ENCODE results near the gene FSTL4.

Gene FSTL4

GRCh38 chr5:133474851-133475590 lies 137.3 kb downstream of the FSTL4 start:
- no peak for DNase-seq

GRCh38 chr5:133473291-133473690 lies 139.1 kb downstream of the FSTL4 start:
- DNase-seq, result no peak

- no peak for DNase-seq
Measured at GRCh38 chr5:133472829-133473228, 139.5 kb downstream of the FSTL4 start.

DNA sequence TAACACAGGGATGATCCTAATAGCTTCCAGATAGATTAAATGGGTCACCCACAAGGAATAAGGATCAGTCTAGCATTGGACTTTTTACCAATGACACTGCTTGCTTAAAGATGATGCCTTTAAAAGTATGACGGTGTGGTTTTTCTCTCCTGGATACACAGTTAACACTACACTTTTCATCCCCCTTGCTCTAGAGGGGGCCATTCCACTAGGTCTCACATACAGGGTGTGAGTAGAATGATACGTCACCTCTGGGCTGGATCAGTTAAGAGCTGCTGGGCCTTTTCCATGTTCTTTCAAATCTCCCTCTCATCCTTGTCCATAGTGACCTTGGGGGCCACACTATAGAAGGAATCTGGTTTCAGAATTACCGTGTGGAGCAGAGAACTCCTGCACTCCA lies 140.6 kb downstream of the FSTL4 start:
- no peak for DNase-seq

GRCh38 chr5:133470841-133471240 lies 141.5 kb downstream of the FSTL4 start:
- DNase-seq, result no peak

GRCh38 chr5:133469846-133470245 lies 142.5 kb downstream of the FSTL4 start:
- no peak for DNase-seq

- no peak for DNase-seq
Measured at GRCh38 chr5:133469252-133469651, 143.1 kb downstream of the FSTL4 start.

DNA sequence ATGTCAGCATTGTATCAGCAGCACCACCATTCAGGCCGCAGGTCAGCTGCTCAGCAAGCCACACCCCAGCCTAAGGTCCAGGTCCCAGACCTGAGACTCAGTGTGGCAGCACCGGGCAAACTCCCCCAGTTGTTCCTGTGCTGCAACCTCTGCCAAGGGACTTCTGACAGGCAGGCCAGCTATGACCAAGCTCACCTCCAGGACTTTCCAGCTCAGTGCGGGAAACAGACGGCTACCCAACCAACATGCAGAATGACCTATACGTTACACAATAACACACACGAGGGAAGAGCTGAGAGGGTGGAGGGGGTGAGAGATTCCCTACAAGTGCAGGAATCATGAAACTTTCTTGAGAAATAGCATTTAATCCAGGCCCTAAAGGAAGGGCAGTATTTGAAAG lies 143.7 kb downstream of the FSTL4 start:
- DNase-seq, result no peak

- peak; percentile 1 for DNase-seq
Measured at GRCh38 chr5:133467826-133468463, 144.4 kb downstream of the FSTL4 start.

GRCh38 chr5:133467335-133467779 lies 145.0 kb downstream of the FSTL4 start:
- no peak for DNase-seq

DNA sequence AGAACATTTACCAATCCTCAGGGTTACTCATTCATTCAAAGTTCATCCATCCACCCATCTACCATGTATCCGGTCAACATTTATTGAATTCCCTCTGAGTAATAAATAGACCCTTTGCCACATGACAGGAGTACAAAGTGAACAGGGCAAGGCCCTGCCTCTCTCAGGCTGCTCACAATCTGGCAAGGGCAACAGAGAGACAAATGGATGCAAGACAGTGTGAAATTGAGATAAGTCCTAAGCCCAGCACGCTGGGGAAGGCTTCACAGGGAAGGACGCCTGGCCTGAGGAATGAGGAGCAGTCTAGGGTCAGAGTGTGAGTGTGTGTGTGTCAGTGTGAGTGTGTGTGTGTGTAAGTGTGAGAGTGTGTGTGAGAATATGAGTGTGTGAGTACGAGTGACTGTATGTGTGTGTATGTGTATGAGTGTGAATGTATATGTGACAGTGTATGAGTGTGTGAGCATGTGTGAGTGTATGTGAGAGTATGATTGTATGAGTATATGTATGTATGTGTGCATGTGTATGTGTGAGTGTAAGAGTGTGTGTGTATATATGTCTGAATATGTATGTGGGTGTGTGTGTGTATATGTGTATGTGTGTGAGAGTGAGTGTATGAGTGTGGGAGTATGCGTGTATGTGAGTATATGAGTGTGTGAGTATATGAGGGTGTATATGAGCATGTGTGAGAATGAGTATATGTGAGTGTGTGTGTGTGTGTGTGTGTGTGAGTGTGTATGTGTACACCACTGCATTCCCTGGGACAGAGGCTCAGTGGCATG lies 145.6 kb downstream of the FSTL4 start:
- DNase-seq, result no peak

- no peak for DNase-seq
Measured at GRCh38 chr5:133464013-133464412, 148.3 kb downstream of the FSTL4 start.

DNA sequence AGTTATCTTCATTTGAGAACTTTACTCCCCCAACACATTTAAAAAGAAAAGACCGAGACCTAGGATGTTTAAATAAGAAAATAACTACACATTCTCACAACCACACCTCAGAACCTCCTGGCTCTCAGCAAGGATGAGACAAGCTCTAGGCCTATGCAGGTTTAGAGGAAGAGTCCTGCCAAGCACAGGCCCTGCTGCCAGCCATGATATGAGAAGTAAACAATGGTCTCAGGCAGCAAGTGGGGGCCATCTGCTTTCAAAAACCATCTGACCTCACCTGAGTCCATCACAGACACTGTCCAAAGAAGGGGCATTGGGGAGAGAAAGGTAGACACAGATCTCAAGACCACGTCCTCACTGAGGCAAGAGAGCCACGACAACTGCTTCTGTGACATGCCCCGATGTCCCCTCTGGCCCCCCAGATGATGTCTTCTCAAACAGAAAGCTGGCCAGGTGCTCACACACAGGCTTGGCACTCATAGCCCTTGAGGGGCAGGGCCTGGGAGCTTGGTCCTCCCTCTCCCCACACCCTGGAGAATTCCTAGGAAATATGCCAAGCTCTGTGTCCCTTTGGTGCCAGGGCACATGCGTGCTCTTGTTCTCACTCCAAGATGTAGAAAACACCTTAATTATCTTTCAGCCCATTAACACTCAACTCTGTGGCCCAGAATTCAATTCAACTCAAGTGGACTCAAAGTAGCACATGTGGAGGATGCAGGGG lies 150.4 kb downstream of the FSTL4 start:
- no peak for DNase-seq

GRCh38 chr5:133460172-133460758 lies 152.1 kb downstream of the FSTL4 start:
- peak; percentile 1 for DNase-seq

- DNase-seq, result no peak
Measured at GRCh38 chr5:133459474-133460160, 152.7 kb downstream of the FSTL4 start.

- DNase-seq, result no peak
Measured at GRCh38 chr5:133458435-133458834, 153.9 kb downstream of the FSTL4 start.

DNA sequence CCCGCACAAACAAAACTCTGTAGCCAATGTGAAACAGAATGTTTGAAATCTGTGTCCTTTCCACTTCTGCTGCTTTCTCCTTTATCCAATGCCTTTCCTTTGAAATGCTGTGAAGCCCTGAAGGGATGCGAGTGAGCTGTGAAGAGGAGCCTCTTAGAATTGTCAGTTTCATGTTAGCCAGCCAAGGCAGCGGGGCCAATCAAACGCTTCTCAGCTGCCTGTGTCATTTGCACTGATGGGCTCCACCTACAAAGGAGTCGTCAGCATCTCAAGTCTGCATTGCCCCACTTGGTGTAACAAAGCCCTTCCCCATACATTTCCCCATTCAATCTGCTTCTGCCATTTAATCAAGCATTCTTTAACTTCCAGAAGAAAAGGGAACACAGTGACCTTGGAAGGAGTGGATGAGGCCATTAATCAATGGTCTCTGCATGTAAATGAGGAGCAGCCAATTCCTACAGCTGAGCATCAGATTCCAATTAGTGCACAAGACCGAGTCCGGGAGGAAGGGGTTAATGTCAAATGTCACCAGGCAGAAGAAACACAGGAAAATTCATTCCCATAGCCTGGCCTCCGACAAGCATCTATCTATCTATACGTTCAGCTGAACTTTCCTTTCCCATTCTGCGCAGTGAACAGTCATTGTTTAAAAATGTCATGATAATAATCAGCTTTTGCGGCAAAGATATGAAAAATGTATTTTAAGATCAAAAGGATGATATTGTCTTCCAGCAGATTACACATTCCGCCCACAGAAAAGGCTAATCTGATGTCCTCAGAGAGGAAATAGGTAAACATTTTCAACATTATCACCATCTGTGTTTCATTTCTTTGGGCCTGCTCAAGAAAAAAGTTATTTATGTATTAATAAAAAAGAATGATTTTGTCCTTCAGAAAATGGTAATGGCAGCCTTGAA lies 154.6 kb downstream of the FSTL4 start:
- no peak for DNase-seq

GRCh38 chr5:133456933-133457402 lies 155.4 kb downstream of the FSTL4 start:
- DNase-seq, result no peak

GRCh38 chr5:133455676-133456075 lies 156.7 kb downstream of the FSTL4 start:
- DNase-seq, result no peak

GRCh38 chr5:133454442-133454841 lies 157.9 kb downstream of the FSTL4 start:
- no peak for DNase-seq

DNA sequence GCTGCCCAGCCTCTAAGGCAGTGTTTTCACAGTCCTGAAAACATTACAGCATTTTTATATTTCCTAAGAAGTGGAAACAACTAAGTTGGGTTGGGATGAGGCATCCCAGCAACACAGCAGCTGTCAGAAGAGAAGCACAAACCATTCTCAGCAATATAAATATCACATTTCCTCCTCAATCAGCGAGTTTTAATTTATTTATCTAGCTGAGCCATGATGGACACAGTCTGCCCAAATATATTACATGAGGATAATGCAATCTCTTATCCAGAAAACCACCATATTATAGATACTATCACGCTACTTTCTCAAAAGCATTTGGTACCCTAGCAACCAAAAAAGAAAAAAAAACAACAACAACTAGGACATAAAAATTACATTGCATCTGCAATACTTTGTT lies 158.5 kb downstream of the FSTL4 start:
- DNase-seq, result no peak

Measured in NCI-H526 treated with DMSO at 0.1 percent for 48 hours (cell line).